SK-N-SH treated with all-trans-retinoic acid at 6 μM for 48 hours (cell line): ENCODE results near the gene ELMOD3.

Source experiments
- ATAC-seq: fragments of 200-7000 bp; cut with Tn5 transposase; 3 replicates; pipeline ENCODE4 v1.9.1; 2020; ENCODE audit warnings: mild to moderate bottlenecking, moderate library complexity
- ARNTL ChIP-seq: fragments of 450-650 bp; formaldehyde crosslinking; IDR thresholded peaks from 2 replicates; pipeline ENCODE4 v1.5.0; 2020; ENCODE audit warnings: low read depth, mild to moderate bottlenecking, moderate library complexity, borderline replicate concordance
- CSDC2 ChIP-seq: fragments of 250-450 bp; sonication (Bioruptor Pico); IDR thresholded peaks from 2 replicates; pipeline ENCODE4 v1.5.0; 2020; ENCODE audit warnings: mild to moderate bottlenecking, moderate library complexity
- ISL1 ChIP-seq: fragments of 250-450 bp; sonication (Bioruptor Pico); IDR thresholded peaks from 2 replicates; pipeline ENCODE4 v2.1.2; 2022; ENCODE audit warnings: mild to moderate bottlenecking, moderate library complexity
- PPARA ChIP-seq: fragments of 250-450 bp; sonication (Bioruptor Pico); IDR thresholded peaks from 2 replicates; pipeline ENCODE4 v1.5.0; 2020; ENCODE audit warnings: mild to moderate bottlenecking, borderline replicate concordance
- RARB ChIP-seq: fragments of 250-450 bp; sonication (Bioruptor Pico); IDR thresholded peaks from 2 replicates; pipeline ENCODE4 v1.8.0; 2021; ENCODE audit warnings: mild to moderate bottlenecking, moderate library complexity
- SNAI2 ChIP-seq: fragments of 250-450 bp; sonication (Bioruptor Pico); IDR thresholded peaks from 2 replicates; pipeline ENCODE4 v1.5.0; 2020; ENCODE audit warnings: mild to moderate bottlenecking, moderate library complexity
- TCF4 ChIP-seq: fragments of 250-450 bp; sonication (Bioruptor Pico); IDR thresholded peaks from 2 replicates; pipeline ENCODE4 v1.8.0; 2021; ENCODE audit warnings: mild to moderate bottlenecking, moderate library complexity, borderline replicate concordance
- TOX ChIP-seq: fragments of 250-450 bp; sonication (Bioruptor Pico); IDR thresholded peaks from 2 replicates; pipeline ENCODE4 v1.8.0; 2021; ENCODE audit warnings: mild to moderate bottlenecking, moderate library complexity, borderline replicate concordance
- ZC3H10 ChIP-seq: fragments of 250-450 bp; sonication (Bioruptor Pico); IDR thresholded peaks from 2 replicates; pipeline ENCODE4 v1.5.1; 2021; ENCODE audit warnings: mild to moderate bottlenecking, moderate library complexity
- ZFP3 ChIP-seq: fragments of 250-450 bp; sonication (Bioruptor Pico); IDR thresholded peaks from 2 replicates; pipeline ENCODE4 v1.5.0; 2020; ENCODE audit warnings: mild to moderate bottlenecking, moderate library complexity
- ZFP30 ChIP-seq: fragments of 450-650 bp; formaldehyde crosslinking; IDR thresholded peaks from 2 replicates; pipeline ENCODE4 v1.5.0; 2022; ENCODE audit warnings: mild to moderate bottlenecking, moderate library complexity
- ZNF70 ChIP-seq: fragments of 450-650 bp; formaldehyde crosslinking; IDR thresholded peaks from 2 replicates; pipeline ENCODE4 v1.5.0; 2020; ENCODE audit warnings: mild to moderate bottlenecking, moderate library complexity
- ZNF8 ChIP-seq: fragments of 450-650 bp; formaldehyde crosslinking; IDR thresholded peaks from 2 replicates; pipeline ENCODE4 v1.5.0; 2020; ENCODE audit warnings: mild to moderate bottlenecking, moderate library complexity
- TF ChIP-seq, protein P1 (sequence below): fragments of 250-450 bp; sonication (Bioruptor Pico); IDR thresholded peaks from 2 replicates; pipeline ENCODE4 v1.5.1; 2021; ENCODE audit warnings: mild to moderate bottlenecking, moderate library complexity
- TF ChIP-seq, protein P2 (sequence below): fragments of 250-450 bp; sonication (Bioruptor Pico); IDR thresholded peaks from 2 replicates; pipeline ENCODE4 v1.8.0; 2020; ENCODE audit warnings: mild to moderate bottlenecking, moderate library complexity, borderline replicate concordance
- TF ChIP-seq, protein P3 (sequence below): fragments of 250-450 bp; sonication (Bioruptor Pico); IDR thresholded peaks from 2 replicates; pipeline ENCODE4 v1.8.0; 2021; ENCODE audit warnings: low read depth, mild to moderate bottlenecking, moderate library complexity, borderline replicate concordance
- TF ChIP-seq, protein P4 (sequence below): fragments of 250-450 bp; sonication (Bioruptor Pico); IDR thresholded peaks from 2 replicates; pipeline ENCODE4 v1.5.1; 2020; ENCODE audit warnings: low read depth, mild to moderate bottlenecking, moderate library complexity

ELMOD3 gene

DNA sequence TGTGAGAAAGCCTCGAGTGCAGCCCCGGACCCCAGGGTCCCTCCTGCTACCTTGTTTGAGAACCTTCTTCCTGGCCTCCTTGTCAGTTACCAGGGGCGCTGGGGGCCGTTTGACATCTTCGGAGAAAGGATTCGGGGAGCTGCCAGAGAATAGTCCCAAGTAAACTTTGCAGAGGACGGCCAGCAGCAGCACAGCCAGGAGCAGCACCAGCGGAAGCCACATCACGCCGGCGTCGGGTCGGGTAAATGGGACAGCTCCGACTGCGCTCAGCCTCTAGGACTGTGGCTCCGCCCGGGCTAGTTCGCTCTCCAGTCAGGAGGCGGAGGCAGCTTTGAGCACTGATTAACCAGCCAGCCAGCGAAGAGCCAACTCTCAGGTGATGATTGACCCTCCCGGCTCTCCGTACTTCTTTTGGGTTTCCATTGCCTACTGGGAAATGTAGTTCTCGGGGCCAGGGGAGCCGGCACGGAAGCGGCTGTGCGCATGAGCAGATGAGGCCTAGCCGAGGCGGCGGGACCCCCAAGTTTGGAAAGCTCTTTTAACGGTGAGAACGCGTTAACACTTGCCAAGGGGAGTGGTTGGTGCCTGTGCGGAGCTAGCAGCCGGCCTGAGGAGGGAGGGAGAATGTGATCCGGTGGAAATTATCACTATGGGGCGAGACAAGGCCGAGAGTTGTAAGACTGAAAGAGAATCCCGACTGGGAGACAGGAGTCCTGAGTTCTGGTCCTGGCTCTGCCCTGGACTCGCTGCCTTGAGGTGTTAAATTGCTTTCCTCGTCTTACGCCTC, at the start of gene ELMOD3, which contains the start of gene RETSAT:
Gene ELMOD3 (plus strand): TSS at position 484 of the 787 bp plus-strand sequence. CDS start 2,430 bp downstream, outside the sequence.
Gene RETSAT (minus strand): TSS at position 243 of the 787 bp plus-strand sequence. CDS start 21 bp downstream, at position 222.
- no peak for TF ChIP-seq ZFP30 (CRISPR knock-in tag)
- TF ChIP-seq SNAI2 (CRISPR knock-in tag), result no peak
- TF ChIP-seq CSDC2 (CRISPR knock-in tag), result no peak
- TF ChIP-seq, protein P1, sequence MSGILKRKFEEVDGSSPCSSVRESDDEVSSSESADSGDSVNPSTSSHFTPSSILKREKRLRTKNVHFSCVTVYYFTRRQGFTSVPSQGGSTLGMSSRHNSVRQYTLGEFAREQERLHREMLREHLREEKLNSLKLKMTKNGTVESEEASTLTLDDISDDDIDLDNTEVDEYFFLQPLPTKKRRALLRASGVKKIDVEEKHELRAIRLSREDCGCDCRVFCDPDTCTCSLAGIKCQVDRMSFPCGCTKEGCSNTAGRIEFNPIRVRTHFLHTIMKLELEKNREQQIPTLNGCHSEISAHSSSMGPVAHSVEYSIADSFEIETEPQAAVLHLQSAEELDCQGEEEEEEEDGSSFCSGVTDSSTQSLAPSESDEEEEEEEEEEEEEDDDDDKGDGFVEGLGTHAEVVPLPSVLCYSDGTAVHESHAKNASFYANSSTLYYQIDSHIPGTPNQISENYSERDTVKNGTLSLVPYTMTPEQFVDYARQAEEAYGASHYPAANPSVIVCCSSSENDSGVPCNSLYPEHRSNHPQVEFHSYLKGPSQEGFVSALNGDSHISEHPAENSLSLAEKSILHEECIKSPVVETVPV (CRISPR knock-in tag), result no peak
- TF ChIP-seq ZNF70 (CRISPR knock-in tag), result 0 out of 2 replicates have a peak, but pooled peaks have one; percentile 59
- TF ChIP-seq, protein P2, sequence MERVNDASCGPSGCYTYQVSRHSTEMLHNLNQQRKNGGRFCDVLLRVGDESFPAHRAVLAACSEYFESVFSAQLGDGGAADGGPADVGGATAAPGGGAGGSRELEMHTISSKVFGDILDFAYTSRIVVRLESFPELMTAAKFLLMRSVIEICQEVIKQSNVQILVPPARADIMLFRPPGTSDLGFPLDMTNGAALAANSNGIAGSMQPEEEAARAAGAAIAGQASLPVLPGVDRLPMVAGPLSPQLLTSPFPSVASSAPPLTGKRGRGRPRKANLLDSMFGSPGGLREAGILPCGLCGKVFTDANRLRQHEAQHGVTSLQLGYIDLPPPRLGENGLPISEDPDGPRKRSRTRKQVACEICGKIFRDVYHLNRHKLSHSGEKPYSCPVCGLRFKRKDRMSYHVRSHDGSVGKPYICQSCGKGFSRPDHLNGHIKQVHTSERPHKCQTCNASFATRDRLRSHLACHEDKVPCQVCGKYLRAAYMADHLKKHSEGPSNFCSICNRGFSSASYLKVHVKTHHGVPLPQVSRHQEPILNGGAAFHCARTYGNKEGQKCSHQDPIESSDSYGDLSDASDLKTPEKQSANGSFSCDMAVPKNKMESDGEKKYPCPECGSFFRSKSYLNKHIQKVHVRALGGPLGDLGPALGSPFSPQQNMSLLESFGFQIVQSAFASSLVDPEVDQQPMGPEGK (CRISPR knock-in tag), result no peak
- no peak for TF ChIP-seq TCF4 (CRISPR knock-in tag)
- TF ChIP-seq ZFP3 (CRISPR knock-in tag), result no peak
- peak; percentile 99 for ATAC-seq

DNA sequence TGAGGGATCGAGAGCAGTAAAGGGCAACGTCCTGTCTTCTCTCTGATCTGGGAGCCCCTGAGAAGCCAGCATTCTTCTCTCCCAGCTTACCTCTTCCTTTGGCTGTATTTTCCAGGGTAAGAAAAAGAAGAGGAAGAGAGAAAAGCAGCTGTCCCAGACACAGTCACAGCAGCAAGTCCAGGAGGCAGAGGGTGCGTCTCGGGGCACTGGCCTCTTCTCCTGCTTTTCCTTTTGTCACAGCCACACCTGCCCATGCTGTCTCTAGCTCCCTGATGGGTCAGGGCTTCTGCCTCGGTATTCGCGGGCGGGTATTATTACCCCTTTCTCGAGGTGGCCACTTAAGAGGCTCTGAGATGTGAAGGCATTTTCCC, 47.1 kb upstream of the ELMOD3 start:
- ATAC-seq, result no peak
- TF ChIP-seq RARB (CRISPR knock-in tag) (no peak), ZC3H10 (CRISPR knock-in tag) (no peak)
- TF ChIP-seq, protein P1 (CRISPR knock-in tag), result no peak
- TF ChIP-seq, protein P3, sequence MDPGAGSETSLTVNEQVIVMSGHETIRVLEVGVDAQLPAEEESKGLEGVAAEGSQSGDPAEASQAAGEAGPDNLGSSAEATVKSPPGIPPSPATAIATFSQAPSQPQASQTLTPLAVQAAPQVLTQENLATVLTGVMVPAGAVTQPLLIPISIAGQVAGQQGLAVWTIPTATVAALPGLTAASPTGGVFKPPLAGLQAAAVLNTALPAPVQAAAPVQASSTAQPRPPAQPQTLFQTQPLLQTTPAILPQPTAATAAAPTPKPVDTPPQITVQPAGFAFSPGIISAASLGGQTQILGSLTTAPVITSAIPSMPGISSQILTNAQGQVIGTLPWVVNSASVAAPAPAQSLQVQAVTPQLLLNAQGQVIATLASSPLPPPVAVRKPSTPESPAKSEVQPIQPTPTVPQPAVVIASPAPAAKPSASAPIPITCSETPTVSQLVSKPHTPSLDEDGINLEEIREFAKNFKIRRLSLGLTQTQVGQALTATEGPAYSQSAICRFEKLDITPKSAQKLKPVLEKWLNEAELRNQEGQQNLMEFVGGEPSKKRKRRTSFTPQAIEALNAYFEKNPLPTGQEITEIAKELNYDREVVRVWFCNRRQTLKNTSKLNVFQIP (CRISPR knock-in tag), result no peak

DNA sequence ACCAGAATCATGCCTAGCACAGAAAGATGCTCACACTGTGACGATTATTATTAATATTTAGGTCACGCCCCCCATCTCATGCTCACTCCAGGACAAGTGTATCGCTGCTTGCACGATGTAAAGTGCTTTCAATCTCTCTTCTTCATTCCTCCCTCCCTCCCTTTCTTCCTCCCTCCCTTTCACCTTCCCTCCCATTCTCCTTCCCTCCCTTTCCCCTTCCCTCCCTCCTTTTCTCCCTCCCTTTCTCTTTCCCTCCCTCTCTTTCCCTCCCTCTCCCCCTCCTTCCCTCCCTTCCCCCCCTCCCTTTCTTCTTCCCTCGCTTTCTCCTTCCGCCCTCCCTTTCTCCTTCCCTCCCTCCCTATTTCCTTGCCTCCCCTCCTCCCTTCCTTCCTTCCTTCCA, 46.4 kb upstream of the ELMOD3 start:
- TF ChIP-seq, protein P4, sequence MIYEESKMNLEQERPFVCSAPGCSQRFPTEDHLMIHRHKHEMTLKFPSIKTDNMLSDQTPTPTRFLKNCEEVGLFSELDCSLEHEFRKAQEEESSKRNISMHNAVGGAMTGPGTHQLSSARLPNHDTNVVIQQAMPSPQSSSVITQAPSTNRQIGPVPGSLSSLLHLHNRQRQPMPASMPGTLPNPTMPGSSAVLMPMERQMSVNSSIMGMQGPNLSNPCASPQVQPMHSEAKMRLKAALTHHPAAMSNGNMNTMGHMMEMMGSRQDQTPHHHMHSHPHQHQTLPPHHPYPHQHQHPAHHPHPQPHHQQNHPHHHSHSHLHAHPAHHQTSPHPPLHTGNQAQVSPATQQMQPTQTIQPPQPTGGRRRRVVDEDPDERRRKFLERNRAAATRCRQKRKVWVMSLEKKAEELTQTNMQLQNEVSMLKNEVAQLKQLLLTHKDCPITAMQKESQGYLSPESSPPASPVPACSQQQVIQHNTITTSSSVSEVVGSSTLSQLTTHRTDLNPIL, result no peak
- TF ChIP-seq, protein P3 (CRISPR knock-in tag), result no peak
- TF ChIP-seq ZNF70 (CRISPR knock-in tag) (no peak), RARB (CRISPR knock-in tag) (no peak), TOX (CRISPR knock-in tag) (no peak), ISL1 (CRISPR knock-in tag) (no peak), TCF4 (CRISPR knock-in tag) (no peak), ARNTL (no peak), PPARA (CRISPR knock-in tag) (no peak), ZFP30 (CRISPR knock-in tag) (no peak), ZNF8 (CRISPR knock-in tag) (no peak)
- ATAC-seq, result no peak
